Endothelial cell of umbilical vein (primary cell): Measurements from ENCODE around the gene GCNA.

Source experiments
- CTCF ChIP-seq, 2 donors: IDR thresholded peaks; 1 replicate in 1 of 2; 2 replicates in 1 of 2; pipeline ENCODE4 v1.5.1; 2011; ENCODE audit warnings: low read length in 2 of 2, mild to moderate bottlenecking in 2 of 2, moderate library complexity in 2 of 2, control low read depth in 1 of 2, inconsistent platforms in 1 of 2, low read depth in 1 of 2; ENCODE audit not compliant: insufficient read depth in 1 of 2; ENCODE audit errors: extremely low read depth in 1 of 2
- EZH2 ChIP-seq: IDR thresholded peaks from 2 replicates; pipeline ENCODE4 v1.6.1; 2012; ENCODE audit warnings: borderline replicate concordance, low read depth, mild to moderate bottlenecking, moderate library complexity, low read length, inconsistent platforms; ENCODE audit not compliant: severe bottlenecking
- FOS ChIP-seq: IDR thresholded peaks from 2 replicates; pipeline ENCODE4 v1.6.1; 2011; ENCODE audit warnings: mild to moderate bottlenecking, low read length, moderate library complexity, borderline replicate concordance; ENCODE audit not compliant: insufficient read depth
- GATA2 ChIP-seq: IDR thresholded peaks from 2 replicates; pipeline ENCODE4 v1.7.0; 2011; ENCODE audit warnings: low read depth, mild to moderate bottlenecking, moderate library complexity, mixed read lengths, low read length; ENCODE audit not compliant: insufficient read length, insufficient read depth
- JUN ChIP-seq: IDR thresholded peaks from 2 replicates; pipeline ENCODE4 v1.6.1; 2011; ENCODE audit warnings: borderline replicate concordance, low read depth; ENCODE audit not compliant: insufficient read length, insufficient read depth
- MAX ChIP-seq: IDR thresholded peaks from 2 replicates; pipeline ENCODE4 v1.6.1; 2011; ENCODE audit not compliant: insufficient read depth, insufficient read length
- MYC ChIP-seq: IDR thresholded peaks from one replicate; pipeline ENCODE4 v1.6.1; 2011; ENCODE audit warnings: mild to moderate bottlenecking, low read depth, low read length
- POLR2A ChIP-seq: IDR thresholded peaks from 2 replicates; pipeline ENCODE4 v1.6.1; 2012; ENCODE audit warnings: low read depth, mild to moderate bottlenecking, control low read depth, low read length
- POLR2AphosphoS5 ChIP-seq: IDR thresholded peaks from 2 replicates; pipeline ENCODE4 v1.6.1; 2012; ENCODE audit warnings: low read depth, mild to moderate bottlenecking, control low read depth, low read length, moderate library complexity; ENCODE audit not compliant: insufficient read depth

- no peak for TF ChIP-seq FOS
- no peak for TF ChIP-seq POLR2A
- no peak for TF ChIP-seq GATA2
- TF ChIP-seq CTCF (IDR thresholded peaks at IDR 0.05; ENCODE audit: extremely low read depth in 1 of 2, insufficient read depth in 1 of 2, low read depth in 1 of 2, low read length in 2 of 2), result no peak
- no peak for TF ChIP-seq MAX
- no peak for TF ChIP-seq EZH2
- TF ChIP-seq POLR2AphosphoS5, result no peak
- TF ChIP-seq JUN, result no peak
- TF ChIP-seq MYC, result no peak
Measured at GRCh38 chrX:71565474-71566041, 12.7 kb upstream of the GCNA start.
